HG02763 (cell line): ENCODE measurements around the gene NRXN2.

Experiments used
- ATAC-seq: cut with Tn5 transposase; IDR thresholded peaks from one replicate; pipeline ENCODE4 v1.9.1; 2021; ENCODE audit warnings: mild to moderate bottlenecking, moderate library complexity; ENCODE audit not compliant: unreplicated experiment

Gene NRXN2

GRCh38 chr11:64632654-64633053 lies 90.3 kb downstream of the NRXN2 start:
- no peak for ATAC-seq

- no peak for ATAC-seq
Measured at GRCh38 chr11:64632237-64632636, 90.8 kb downstream of the NRXN2 start.

- no peak for ATAC-seq
Measured at GRCh38 chr11:64631675-64632074, 91.3 kb downstream of the NRXN2 start.

- ATAC-seq = no peak
Measured at GRCh38 chr11:64629796-64630562, 93.0 kb downstream of the NRXN2 start.

GRCh38 chr11:64629103-64629502 lies 93.9 kb downstream of the NRXN2 start:
- ATAC-seq = no peak

GRCh38 chr11:64628596-64628995 lies 94.4 kb downstream of the NRXN2 start:
- ATAC-seq = no peak

- ATAC-seq = no peak
Measured at GRCh38 chr11:64627371-64627770, 95.6 kb downstream of the NRXN2 start.

- ATAC-seq = no peak
Measured at GRCh38 chr11:64626637-64627036, 96.4 kb downstream of the NRXN2 start.

- no peak for ATAC-seq
Measured at GRCh38 chr11:64624883-64625481, 98.0 kb downstream of the NRXN2 start.

GRCh38 chr11:64622681-64623080 lies 100.3 kb downstream of the NRXN2 start:
- no peak for ATAC-seq

GRCh38 chr11:64621283-64622019 lies 101.5 kb downstream of the NRXN2 start:
- ATAC-seq = no peak

GRCh38 chr11:64620381-64620971 lies 102.5 kb downstream of the NRXN2 start:
- ATAC-seq = no peak

GRCh38 chr11:64619811-64620380 lies 103.1 kb downstream of the NRXN2 start:
- ATAC-seq = no peak

GRCh38 chr11:64619196-64619595 lies 103.8 kb downstream of the NRXN2 start:
- no peak for ATAC-seq

GRCh38 chr11:64616817-64617216 lies 106.2 kb downstream of the NRXN2 start:
- ATAC-seq = no peak

- no peak for ATAC-seq
Measured at GRCh38 chr11:64614917-64615316, 108.1 kb downstream of the NRXN2 start.

- no peak for ATAC-seq
Measured at GRCh38 chr11:64613648-64614047, 109.3 kb downstream of the NRXN2 start.

- no peak for ATAC-seq
Measured at GRCh38 chr11:64611869-64612646, 110.9 kb downstream of the NRXN2 start.

GRCh38 chr11:64611176-64611575 lies 111.8 kb downstream of the NRXN2 start:
- no peak for ATAC-seq

GRCh38 chr11:64610596-64610995 lies 112.4 kb downstream of the NRXN2 start:
- no peak for ATAC-seq
